Endothelial cell of umbilical vein (primary cell): ENCODE results near the gene SLF2. TPM values are rescaled to one million over a fixed set of nuclear protein-coding genes. Genes with fewer than 3 reads are reported as not detected.

Source experiments
- BruUV-seq: library from RNA; stranded (reverse); fragments of 400-500 nt; replicated peaks from 2 replicates; lab custom pipeline; 2021; lab: Mats Ljungman, UMichigan
- CTCF ChIA-PET: fragments of 300-600, 350-600 bp; sonication (Branson Sonifier 250); formaldehyde crosslinking; loops from one replicate; lab custom pipeline; 2021; ENCODE audit warnings: antibody characterized with exemption, inconsistent platforms; lab: Charles Lee
- POLR2A ChIA-PET: fragments of 300-600, 350-600 bp; sonication (Branson Sonifier 250); formaldehyde crosslinking; loops from one replicate; lab custom pipeline; 2021; ENCODE audit warnings: antibody characterized with exemption, inconsistent platforms; lab: Charles Lee
- DNase-seq: peaks from one replicate; pipeline ENCODE4 v3.0.0-alpha.2; 2011; ENCODE audit warnings: low read depth, low spot score
- FAIRE-seq: peaks from 2 replicates; lab custom pipeline; 2011; peaks lifted over from hg19 to GRCh38; lab: Jason Lieb, UNC
- H2AFZ ChIP-seq: 2 replicates; pipeline ENCODE4 v1.6.0; 2012; ENCODE audit warnings: low read depth, low read length, control low read depth, inconsistent platforms
- H3K27ac ChIP-seq: 2 replicates; pipeline ENCODE4 v1.5.1; 2011; ENCODE audit warnings: low read depth, mild to moderate bottlenecking, control low read depth, low read length, moderate library complexity; ENCODE audit not compliant: insufficient read depth
- H3K27me3 ChIP-seq, 2 experiments: 2 replicates each; pipeline versions ENCODE4 v1.6.0 to v1.6.1; 2011; ENCODE audit warnings: low read length in 2 of 2, mixed read lengths in 1 of 2; ENCODE audit not compliant: control insufficient read depth in 2 of 2, insufficient read depth in 2 of 2
- H3K36me3 ChIP-seq, 2 experiments: 2 replicates in 1 of 2; 3 replicates in 1 of 2; pipeline ENCODE4 v1.5.1; 2011; ENCODE audit warnings: low read length in 2 of 2, mild to moderate bottlenecking in 1 of 2, moderate library complexity in 1 of 2; ENCODE audit not compliant: control insufficient read depth in 2 of 2, insufficient read depth in 2 of 2; ENCODE audit errors: extremely low read depth in 1 of 2
- H3K4me1 ChIP-seq: 3 replicates; pipeline ENCODE4 v1.5.1; 2011; ENCODE audit warnings: mild to moderate bottlenecking, low read length; ENCODE audit not compliant: control insufficient read depth, insufficient read depth; ENCODE audit errors: extremely low read depth
- H3K4me2 ChIP-seq: 2 replicates; pipeline ENCODE4 v1.6.1; 2011; ENCODE audit warnings: low read length, control low read depth, mixed read lengths; ENCODE audit not compliant: insufficient read depth
- H3K4me3 ChIP-seq, 3 experiments: fragments of 200-600 bp in 1 of 3; sonication (generic), shearing (Covaris generic) in 1 of 3; replicated peaks in 1 of 3; 2 replicates each; pipeline ENCODE4 v1.5.1; 2011 to 2016; ENCODE audit warnings: control low read depth in 3 of 3, low read length in 3 of 3, mild to moderate bottlenecking in 2 of 3, inconsistent platforms in 1 of 3, low read depth in 1 of 3, moderate library complexity in 1 of 3; ENCODE audit not compliant: insufficient read depth in 1 of 3
- H3K79me2 ChIP-seq: 2 replicates; pipeline ENCODE4 v1.6.0; 2012; ENCODE audit warnings: low read length, inconsistent platforms; ENCODE audit not compliant: control insufficient read depth, insufficient read depth
- H3K9ac ChIP-seq: replicated peaks from 2 replicates; pipeline ENCODE3; 2011; ENCODE audit warnings: low read length, control low read depth; ENCODE audit not compliant: insufficient read depth; ENCODE audit errors: extremely low read depth
- H3K9me1 ChIP-seq: replicated peaks from 3 replicates; pipeline ENCODE4 v1.6.0; 2011; ENCODE audit warnings: mild to moderate bottlenecking, low read length; ENCODE audit not compliant: control insufficient read depth, insufficient read depth; ENCODE audit errors: extremely low read depth
- H3K9me3 ChIP-seq: replicated peaks from 2 replicates; pipeline ENCODE4 v1.5.1; 2012; ENCODE audit warnings: low read length, inconsistent platforms; ENCODE audit not compliant: control insufficient read depth, insufficient read depth
- H4K20me1 ChIP-seq: replicated peaks from 2 replicates; pipeline ENCODE3; 2011; ENCODE audit warnings: mild to moderate bottlenecking, low read length; ENCODE audit not compliant: control insufficient read depth, insufficient read depth; ENCODE audit errors: extremely low read depth
- CTCF ChIP-seq, 2 donors: IDR thresholded peaks; 1 replicate in 1 of 2; 2 replicates in 1 of 2; pipeline ENCODE4 v1.5.1; 2011; ENCODE audit warnings: low read length in 2 of 2, mild to moderate bottlenecking in 2 of 2, moderate library complexity in 2 of 2, control low read depth in 1 of 2, inconsistent platforms in 1 of 2, low read depth in 1 of 2; ENCODE audit not compliant: insufficient read depth in 1 of 2; ENCODE audit errors: extremely low read depth in 1 of 2
- EZH2 ChIP-seq: IDR thresholded peaks from 2 replicates; pipeline ENCODE4 v1.6.1; 2012; ENCODE audit warnings: borderline replicate concordance, low read depth, mild to moderate bottlenecking, moderate library complexity, low read length, inconsistent platforms; ENCODE audit not compliant: severe bottlenecking
- FOS ChIP-seq: IDR thresholded peaks from 2 replicates; pipeline ENCODE4 v1.6.1; 2011; ENCODE audit warnings: mild to moderate bottlenecking, low read length, moderate library complexity, borderline replicate concordance; ENCODE audit not compliant: insufficient read depth
- GATA2 ChIP-seq: IDR thresholded peaks from 2 replicates; pipeline ENCODE4 v1.7.0; 2011; ENCODE audit warnings: low read depth, mild to moderate bottlenecking, moderate library complexity, mixed read lengths, low read length; ENCODE audit not compliant: insufficient read length, insufficient read depth
- JUN ChIP-seq: IDR thresholded peaks from 2 replicates; pipeline ENCODE4 v1.6.1; 2011; ENCODE audit warnings: borderline replicate concordance, low read depth; ENCODE audit not compliant: insufficient read length, insufficient read depth
- MAX ChIP-seq: IDR thresholded peaks from 2 replicates; pipeline ENCODE4 v1.6.1; 2011; ENCODE audit not compliant: insufficient read depth, insufficient read length
- MYC ChIP-seq: IDR thresholded peaks from one replicate; pipeline ENCODE4 v1.6.1; 2011; ENCODE audit warnings: mild to moderate bottlenecking, low read depth, low read length
- POLR2A ChIP-seq: IDR thresholded peaks from 2 replicates; pipeline ENCODE4 v1.6.1; 2012; ENCODE audit warnings: low read depth, mild to moderate bottlenecking, control low read depth, low read length
- POLR2AphosphoS5 ChIP-seq: IDR thresholded peaks from 2 replicates; pipeline ENCODE4 v1.6.1; 2012; ENCODE audit warnings: low read depth, mild to moderate bottlenecking, control low read depth, low read length, moderate library complexity; ENCODE audit not compliant: insufficient read depth
- dilution Hi-C: fragments of 300-500 bp; cut with MboI; formaldehyde crosslinking; loops from one replicate; pipeline ENCODE4 v1.15.0; 2019; ENCODE audit warnings: low sequenced_read_pairs; ENCODE audit not compliant: extremely low pct_ligation_motif_present
- intact Hi-C: fragments of 100-400 bp; cut with micrococcal nuclease; formaldehyde crosslinking; loops from one replicate; pipeline ENCODE4 v1.10.0; 2022
- polyA plus RNA-seq, 4 experiments: library from polyadenylated mRNA; depleted of rRNA in 3 of 4; stranded (reverse) in 3 of 4; unstranded in 1 of 4; fragments of >200 nt; gene quantifications; 2 replicates each; pipeline versions ENCODE4 v1.2.1 to v1.2.3, GENCODE V29; 2011 to 2012; ENCODE audit warnings: missing spikeins in 1 of 4
- total RNA-seq: library from RNA; stranded (reverse); gene quantifications from 2 replicates; pipeline ENCODE4 v1.2.3, GENCODE V29; 2021

The SLF2 gene
- total and polyA plus RNA-seq, 2 donors (not counting 3 experiments of a cell fraction or from before 2014, with no cell fraction given) = 7.5 to 35.5 TPM

GRCh38 chr10:100907773-100908363 lies 4.9 kb upstream of the SLF2 start:
- DNase-seq = no peak
- TF ChIP-seq POLR2A (no peak), MYC (no peak), JUN (no peak), GATA2 (no peak), FOS (no peak), MAX (no peak), EZH2 (no peak), CTCF (IDR thresholded peaks at IDR 0.05; ENCODE audit: extremely low read depth in 1 of 2, insufficient read depth in 1 of 2, low read depth in 1 of 2, low read length in 2 of 2) (no peak), POLR2AphosphoS5 (no peak)
- H3K27me3 ChIP-seq = peaks cover 0 to 7% of the 10 kb centered on the region in 2 experiments
- ChIA-PET POLR2A (no interaction called here), CTCF (no interaction called here)
- H3K9ac ChIP-seq = no peak overlapping the region
- no peak overlapping the region for H2AFZ ChIP-seq
- H4K20me1 ChIP-seq = no peaks in the 10 kb centered on the region
- no peaks in the 10 kb centered on the region for H3K9me1 ChIP-seq
- H3K27ac ChIP-seq = no peak overlapping the region
- no peak overlapping the region for H3K4me2 ChIP-seq
- H3K4me3 ChIP-seq = no peak overlapping the region
- H3K4me1 ChIP-seq = peaks cover 17% of the 10 kb centered on the region
- peaks cover under 1% of the 10 kb centered on the region for H3K79me2 ChIP-seq
- FAIRE-seq = no peak
- no peaks in the 10 kb centered on the region for H3K36me3 ChIP-seq
- no peaks in the 10 kb centered on the region for H3K9me3 ChIP-seq
- intact Hi-C loops = no loop called here
- dilution Hi-C loops = no loop called here
- no TSS peak for BruUV-seq
